ENCODE results near the gene CCL19. TPM values are rescaled to one million over a fixed set of nuclear protein-coding genes. Genes with fewer than 3 reads are reported as not detected.

The CCL19 gene
- total RNA-seq, 4 donors from 2014 or later: 2.2 to 8.5 TPM; not detected in 2

GRCh38 chr9:34694811-34695210 is 3.7 kb upstream of the CCL19 start:
- DNase-seq: no peak
- Histone ChIP-seq H3K27me3 (no peaks in the 10 kb centered on the region), H3K4me3 (replicated peaks in 1 of 3) (no peak overlapping the region), H3K4me1 (no peaks in the 10 kb centered on the region), H3K27ac (no peak overlapping the region), H3K36me3 (no peaks in the 10 kb centered on the region), H3K9me3 (no peaks in the 10 kb centered on the region)
- intact Hi-C loops (cut with DNase I): no loop called here
- TF ChIP-seq POLR2A (IDR thresholded peaks at IDR 0.05): no peak
- no peak for TF ChIP-seq CTCF (IDR thresholded peaks at IDR 0.05)

- intact Hi-C loops (cut with DNase I): no loop called here
- no peak for TF ChIP-seq POLR2A (IDR thresholded peaks at IDR 0.05)
- no peak for TF ChIP-seq CTCF (IDR thresholded peaks at IDR 0.05)
Observed at GRCh38 chr9:34693560-34693959, 2.5 kb upstream of the CCL19 start.

GRCh38 chr9:34691936-34692315 is 850 bp upstream of the CCL19 start:
- Histone ChIP-seq H3K9me3 (no peaks in the 10 kb centered on the region), H3K27ac (no peak overlapping the region), H3K36me3 (no peaks in the 10 kb centered on the region), H3K4me1 (no peaks in the 10 kb centered on the region), H3K27me3 (no peaks in the 10 kb centered on the region), H3K4me3 (replicated peaks in 1 of 3) (no peak overlapping the region)
- WGBS, 2 donors: 86 to 87% methylated on average over 5 of the region's 5 CpGs
- DNase-seq: no peak
- TF ChIP-seq CTCF (IDR thresholded peaks at IDR 0.05) (no peak), POLR2A (IDR thresholded peaks at IDR 0.05) (no peak)
- intact Hi-C loops (cut with DNase I): no loop called here

More at GRCh38 chr9:34693560-34693959, 2.5 kb upstream of the CCL19 start:
- Histone ChIP-seq H3K27me3 (no peaks in the 10 kb centered on the region), H3K4me1 (no peaks in the 10 kb centered on the region), H3K36me3 (no peaks in the 10 kb centered on the region), H3K4me3 (replicated peaks in 1 of 3) (no peak overlapping the region), H3K9me3 (no peaks in the 10 kb centered on the region), H3K27ac (no peak overlapping the region)
- DNase-seq: no peak
- WGBS, 2 donors: 80 to 86% methylated on average over 2 of the region's 2 CpGs

- TF ChIP-seq CTCF (IDR thresholded peaks at IDR 0.05) (no peak), POLR2A (IDR thresholded peaks at IDR 0.05) (no peak)
- Histone ChIP-seq H3K27ac (no peak overlapping the region), H3K27me3 (no peaks in the 10 kb centered on the region), H3K9me3 (no peaks in the 10 kb centered on the region), H3K36me3 (no peaks in the 10 kb centered on the region), H3K4me1 (no peaks in the 10 kb centered on the region), H3K4me3 (replicated peaks in 1 of 3) (no peak overlapping the region)
- 89 to 94% methylated on average over 8 of the region's 8 CpGs for WGBS, 2 donors
- DNase-seq: no peak
- intact Hi-C loops (cut with DNase I): no loop called here
Observed at GRCh38 chr9:34689512-34689911, 1.6 kb downstream of the CCL19 start.

- H3K4me3 ChIP-seq (replicated peaks in 1 of 3): no peak overlapping the region
Observed at GRCh38 chr9:34689116-34689470, 2.0 kb downstream of the CCL19 start.

More at GRCh38 chr9:34689116-34689470, 2.0 kb downstream of the CCL19 start:
- DNase-seq: no peak
- H3K4me1 ChIP-seq: no peaks in the 10 kb centered on the region
- TF ChIP-seq POLR2A (IDR thresholded peaks at IDR 0.05): no peak
- TF ChIP-seq CTCF (IDR thresholded peaks at IDR 0.05): no peak
- WGBS, 2 donors: 56 to 71% methylated on average over 4 of the region's 4 CpGs
- intact Hi-C loops (cut with DNase I): no loop called here
- H3K36me3 ChIP-seq: no peaks in the 10 kb centered on the region
- H3K27ac ChIP-seq: no peak overlapping the region
- H3K27me3 ChIP-seq: no peaks in the 10 kb centered on the region
- no peaks in the 10 kb centered on the region for H3K9me3 ChIP-seq

Measured in thyroid gland (tissue), 4 donors.